Measurements from ENCODE around the gene TREML4. TPM values are rescaled to one million over a fixed set of nuclear protein-coding genes. Genes with fewer than 3 reads are reported as not detected.

Gene TREML4
- total RNA-seq, 6 experiments from 2014 or later = 0.10 to 0.12 TPM; not detected in 4

DNA sequence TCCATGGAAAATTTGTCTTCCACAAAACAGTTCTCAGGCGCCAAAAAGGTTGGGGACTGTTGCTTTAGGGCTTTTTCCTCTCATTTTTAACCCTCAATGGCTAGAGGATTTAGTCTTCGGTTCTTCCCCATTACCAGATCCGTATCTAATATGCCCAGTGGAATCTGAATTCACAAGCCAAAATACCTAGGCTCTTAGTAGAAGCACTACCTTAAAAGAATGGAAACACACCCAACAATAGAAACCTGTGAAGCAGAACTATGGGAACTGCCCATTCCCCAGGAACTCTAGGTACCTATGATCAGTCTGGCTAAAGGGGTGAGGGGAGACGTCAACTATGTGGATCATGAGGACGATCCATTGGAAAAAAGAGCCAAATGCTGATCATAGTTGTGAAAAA, 3.1 kb downstream of the TREML4 start:
- intact Hi-C loops (cut with DNase I) = no loop called here
- H3K4me3 ChIP-seq = no peak overlapping the region
- H3K27ac ChIP-seq = no peak overlapping the region
- H3K9me3 ChIP-seq = no peaks in the 10 kb centered on the region
- no peak for ATAC-seq
- TF ChIP-seq, protein P1, sequence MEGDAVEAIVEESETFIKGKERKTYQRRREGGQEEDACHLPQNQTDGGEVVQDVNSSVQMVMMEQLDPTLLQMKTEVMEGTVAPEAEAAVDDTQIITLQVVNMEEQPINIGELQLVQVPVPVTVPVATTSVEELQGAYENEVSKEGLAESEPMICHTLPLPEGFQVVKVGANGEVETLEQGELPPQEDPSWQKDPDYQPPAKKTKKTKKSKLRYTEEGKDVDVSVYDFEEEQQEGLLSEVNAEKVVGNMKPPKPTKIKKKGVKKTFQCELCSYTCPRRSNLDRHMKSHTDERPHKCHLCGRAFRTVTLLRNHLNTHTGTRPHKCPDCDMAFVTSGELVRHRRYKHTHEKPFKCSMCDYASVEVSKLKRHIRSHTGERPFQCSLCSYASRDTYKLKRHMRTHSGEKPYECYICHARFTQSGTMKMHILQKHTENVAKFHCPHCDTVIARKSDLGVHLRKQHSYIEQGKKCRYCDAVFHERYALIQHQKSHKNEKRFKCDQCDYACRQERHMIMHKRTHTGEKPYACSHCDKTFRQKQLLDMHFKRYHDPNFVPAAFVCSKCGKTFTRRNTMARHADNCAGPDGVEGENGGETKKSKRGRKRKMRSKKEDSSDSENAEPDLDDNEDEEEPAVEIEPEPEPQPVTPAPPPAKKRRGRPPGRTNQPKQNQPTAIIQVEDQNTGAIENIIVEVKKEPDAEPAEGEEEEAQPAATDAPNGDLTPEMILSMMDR (IDR thresholded peaks at IDR 0.05) = no peak
- no peak for TF ChIP-seq POLR2A (IDR thresholded peaks at IDR 0.05)
- H3K4me1 ChIP-seq = no peaks in the 10 kb centered on the region
- 27% methylated on average over 5 of the region's 5 CpGs for WGBS (ENCODE audit: insufficient coverage, low coverage, low lambda C conversion rate, missing lambda C conversion rate)
- no peaks in the 10 kb centered on the region for H3K36me3 ChIP-seq
- H3K27me3 ChIP-seq = no peaks in the 10 kb centered on the region
- DNase-seq = no peak

- TF ChIP-seq, protein P1 (IDR thresholded peaks at IDR 0.05) = no peak
- TF ChIP-seq POLR2A (IDR thresholded peaks at IDR 0.05) = no peak
- Histone ChIP-seq H3K4me1 (no peaks in the 10 kb centered on the region), H3K4me3 (no peak overlapping the region), H3K27me3 (no peaks in the 10 kb centered on the region), H3K36me3 (no peaks in the 10 kb centered on the region), H3K9me3 (no peaks in the 10 kb centered on the region), H3K27ac (no peak overlapping the region)
- intact Hi-C loops (cut with DNase I) = no loop called here
- ATAC-seq = no peak
- 67% methylated on average over 6 of the region's 6 CpGs for WGBS (ENCODE audit: insufficient coverage, low coverage, low lambda C conversion rate, missing lambda C conversion rate)
- DNase-seq = no peak
Observed at GRCh38 chr6:41232667-41233066, 4.5 kb downstream of the TREML4 start.

- TF ChIP-seq, protein P1 (IDR thresholded peaks at IDR 0.05) = no peak
- no peak for TF ChIP-seq POLR2A (IDR thresholded peaks at IDR 0.05)
- Histone ChIP-seq H3K4me1 (no peaks in the 10 kb centered on the region), H3K36me3 (no peaks in the 10 kb centered on the region), H3K9me3 (no peaks in the 10 kb centered on the region), H3K4me3 (no peak overlapping the region), H3K27me3 (peaks cover 0 to 5% of the 10 kb centered on the region in 2 donors), H3K27ac (no peak overlapping the region)
- ATAC-seq (peak in 1 of 4 donors; percentile 22), DNase-seq (no peak)
- intact Hi-C loops (cut with DNase I) = no loop called here
- 38% methylated on average over 3 of the region's 4 CpGs for WGBS (ENCODE audit: insufficient coverage, low coverage, low lambda C conversion rate, missing lambda C conversion rate)
Observed at GRCh38 chr6:41236276-41236675, 8.1 kb downstream of the TREML4 start.

GRCh38 chr6:41237128-41237527, 9.0 kb downstream of the TREML4 start:
- no peak for DNase-seq
- ATAC-seq = no peak
- Histone ChIP-seq H3K36me3 (no peaks in the 10 kb centered on the region), H3K4me3 (no peak overlapping the region), H3K9me3 (no peaks in the 10 kb centered on the region), H3K4me1 (no peaks in the 10 kb centered on the region), H3K27ac (no peak overlapping the region), H3K27me3 (peaks cover 0 to 5% of the 10 kb centered on the region in 2 donors)
- intact Hi-C loops (cut with DNase I) = no loop called here
- TF ChIP-seq POLR2A (IDR thresholded peaks at IDR 0.05) = no peak
- TF ChIP-seq, protein P1 (IDR thresholded peaks at IDR 0.05) = no peak
- WGBS (ENCODE audit: insufficient coverage, low coverage, low lambda C conversion rate, missing lambda C conversion rate) = 41% methylated on average over 5 of the region's 5 CpGs
